ENCODE data around the gene VPS52.
A peak's percentile ranks its signal among the peaks of the same experiment; 100 is the strongest.

DNA sequence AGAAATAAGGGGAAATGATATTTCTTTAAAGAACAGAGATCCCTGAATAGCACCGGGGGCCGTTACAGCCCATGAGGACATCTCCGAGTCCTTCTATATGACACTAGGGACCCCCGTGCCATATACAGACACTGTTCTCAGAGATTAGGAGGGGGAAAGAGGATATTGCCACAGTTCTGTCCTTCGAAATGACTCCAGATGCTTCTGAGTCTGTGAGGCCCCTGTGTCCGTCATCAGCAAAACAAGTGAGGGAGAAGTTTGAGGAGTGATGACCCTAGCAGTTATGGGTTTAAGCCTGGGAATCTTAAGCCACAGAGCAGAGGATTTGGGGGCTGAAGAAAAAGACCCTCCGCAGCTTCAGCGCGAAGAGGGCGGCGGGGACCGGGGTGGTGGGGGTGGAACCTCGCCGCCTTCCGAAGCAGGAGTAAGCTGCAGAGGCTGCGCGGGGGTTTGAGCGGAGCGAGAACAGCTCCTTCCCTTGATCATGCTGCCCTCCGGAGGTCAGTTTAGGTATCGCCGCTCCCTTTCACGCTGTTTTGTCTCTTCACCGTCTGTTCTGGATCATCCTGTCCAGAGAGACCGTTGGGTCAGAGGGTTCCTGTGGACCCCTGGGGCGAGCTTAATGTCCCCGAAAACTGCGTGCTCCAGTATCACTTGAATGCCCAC is 23.6 kb downstream of the VPS52 start:
- TF ChIP-seq POLR2A (IDR thresholded peaks at IDR 0.05): no peak
- TF ChIP-seq, protein P1, sequence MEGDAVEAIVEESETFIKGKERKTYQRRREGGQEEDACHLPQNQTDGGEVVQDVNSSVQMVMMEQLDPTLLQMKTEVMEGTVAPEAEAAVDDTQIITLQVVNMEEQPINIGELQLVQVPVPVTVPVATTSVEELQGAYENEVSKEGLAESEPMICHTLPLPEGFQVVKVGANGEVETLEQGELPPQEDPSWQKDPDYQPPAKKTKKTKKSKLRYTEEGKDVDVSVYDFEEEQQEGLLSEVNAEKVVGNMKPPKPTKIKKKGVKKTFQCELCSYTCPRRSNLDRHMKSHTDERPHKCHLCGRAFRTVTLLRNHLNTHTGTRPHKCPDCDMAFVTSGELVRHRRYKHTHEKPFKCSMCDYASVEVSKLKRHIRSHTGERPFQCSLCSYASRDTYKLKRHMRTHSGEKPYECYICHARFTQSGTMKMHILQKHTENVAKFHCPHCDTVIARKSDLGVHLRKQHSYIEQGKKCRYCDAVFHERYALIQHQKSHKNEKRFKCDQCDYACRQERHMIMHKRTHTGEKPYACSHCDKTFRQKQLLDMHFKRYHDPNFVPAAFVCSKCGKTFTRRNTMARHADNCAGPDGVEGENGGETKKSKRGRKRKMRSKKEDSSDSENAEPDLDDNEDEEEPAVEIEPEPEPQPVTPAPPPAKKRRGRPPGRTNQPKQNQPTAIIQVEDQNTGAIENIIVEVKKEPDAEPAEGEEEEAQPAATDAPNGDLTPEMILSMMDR (IDR thresholded peaks at IDR 0.05): peak; percentile 93 to 97 (median 96)
- TF ChIP-seq POLR2AphosphoS5 (IDR thresholded peaks at IDR 0.05): peak in 1 of 2 donors; percentile 19
- no peak for TF ChIP-seq EP300 (IDR thresholded peaks at IDR 0.05)
